Stimulated activated naive CD4-positive, alpha-beta T cell treated with Interleukin-2 at 50 U/mL for 16 hours (primary cell): ENCODE measurements around the gene ATAT1.

Experiments
- DNase-seq: peaks from one replicate; lab custom pipeline; 2025; lab: John Stamatoyannopoulos, UW

Gene ATAT1

DNA sequence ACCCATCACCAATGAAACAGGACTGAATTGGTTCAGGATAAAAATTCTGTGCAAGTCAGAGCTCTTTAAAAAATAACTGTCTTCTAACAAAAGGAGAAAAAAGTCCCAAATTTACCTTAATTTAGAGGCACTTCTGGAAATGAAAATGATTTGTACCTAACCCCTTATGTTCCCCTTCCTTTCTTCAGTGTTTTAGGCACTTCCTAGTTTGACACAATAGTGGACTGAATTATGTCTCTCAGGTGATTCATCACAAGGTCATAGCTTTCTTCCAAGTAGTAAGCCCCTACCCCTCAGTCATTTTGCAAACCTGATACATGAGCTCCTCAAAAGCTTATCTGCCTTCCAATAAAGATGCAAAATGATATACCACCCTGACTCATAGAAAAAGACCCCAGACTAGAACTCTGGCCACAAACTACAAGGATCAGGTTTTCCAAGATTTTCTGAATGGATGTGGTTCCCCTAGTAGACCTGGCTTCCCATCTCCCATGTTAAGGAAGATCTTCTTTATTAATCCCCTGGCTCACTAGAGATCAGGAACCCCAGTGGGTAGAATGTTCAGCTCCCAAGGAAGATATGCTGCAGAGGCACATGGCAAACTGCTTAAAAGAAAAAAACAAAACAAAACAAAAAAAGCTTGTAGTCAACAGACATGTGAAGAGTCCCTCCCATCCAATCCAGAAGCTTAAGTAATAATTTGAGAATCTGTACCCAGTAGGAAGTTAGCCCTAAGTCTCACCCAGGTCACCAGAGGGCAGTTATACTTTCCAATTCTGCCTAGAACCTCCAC lies 13.2 kb upstream of the ATAT1 start:
- no peak for DNase-seq

GRCh38 chr6:30614044-30614842 lies 12.4 kb upstream of the ATAT1 start:
- DNase-seq: no peak

DNA sequence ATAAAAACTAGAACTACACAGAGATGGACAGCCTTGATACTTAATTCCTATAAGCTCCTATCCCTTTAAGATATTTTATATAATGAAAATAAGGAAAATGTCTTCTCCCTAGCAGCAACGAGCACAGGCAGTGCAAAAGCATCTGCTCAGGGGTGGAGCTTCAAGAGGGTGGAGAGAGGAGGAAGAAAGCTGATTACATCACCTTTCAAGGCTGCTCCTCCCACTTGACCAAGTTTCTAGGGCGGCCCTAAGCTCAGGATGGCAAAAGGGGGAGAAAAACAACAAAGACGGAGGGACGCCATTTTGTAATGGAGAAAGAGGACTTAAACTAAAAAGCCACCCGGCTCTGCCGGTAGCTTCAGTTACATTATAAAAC lies 11.8 kb upstream of the ATAT1 start:
- peak; percentile 83 for DNase-seq

- DNase-seq: no peak
These were observed 11.3 kb upstream of the ATAT1 start for GRCh38 chr6:30615219-30615957.

GRCh38 chr6:30615958-30616810 lies 10.5 kb upstream of the ATAT1 start:
- DNase-seq: peak; percentile 4

- peak; percentile 98 for DNase-seq
These were observed 9.7 kb upstream of the ATAT1 start, which contains the start of gene PPP1R10 for GRCh38 chr6:30616811-30617564. Gene PPP1R10, minus strand, starts transcription at chr6:30617243. Its CDS starts 7,299 bp downstream, at chr6:30609944.

- DNase-seq: peak; percentile 98
These were observed 9.0 kb upstream of the ATAT1 start, which contains the start of gene MRPS18B for GRCh38 chr6:30617565-30618269. Gene MRPS18B, plus strand, starts transcription at chr6:30617840. Its CDS starts 26 bp downstream, at chr6:30617866.

DNA sequence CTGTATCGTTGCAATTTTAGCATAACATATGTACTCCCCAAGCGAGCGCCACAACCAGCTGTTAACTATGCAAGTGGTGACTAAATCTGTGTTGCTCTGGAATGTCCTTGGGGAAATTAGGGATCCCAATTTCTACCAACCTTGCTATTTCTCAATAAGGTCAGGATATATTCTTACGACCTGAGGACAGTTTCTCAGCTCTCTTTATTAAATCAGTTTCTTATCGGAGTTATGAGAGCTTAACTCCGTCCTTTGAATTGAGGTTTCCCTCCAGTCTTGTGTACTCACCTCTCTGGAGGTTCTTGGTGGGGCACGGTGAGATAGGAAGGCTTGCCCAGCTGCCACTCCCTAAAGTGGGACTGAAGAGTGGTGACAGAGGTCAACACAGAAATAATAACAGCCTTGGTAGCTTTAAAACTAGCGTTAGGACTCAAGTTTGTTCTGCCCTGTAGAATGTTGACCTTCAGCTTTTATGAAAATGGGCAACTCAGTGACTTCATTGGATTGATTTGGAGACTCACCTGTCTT lies 8.3 kb upstream of the ATAT1 start:
- DNase-seq: no peak

GRCh38 chr6:30619561-30619960 lies 7.1 kb upstream of the ATAT1 start:
- DNase-seq: no peak

- DNase-seq: no peak
These were observed 1.2 kb upstream of the ATAT1 start for GRCh38 chr6:30625511-30625910.

DNA sequence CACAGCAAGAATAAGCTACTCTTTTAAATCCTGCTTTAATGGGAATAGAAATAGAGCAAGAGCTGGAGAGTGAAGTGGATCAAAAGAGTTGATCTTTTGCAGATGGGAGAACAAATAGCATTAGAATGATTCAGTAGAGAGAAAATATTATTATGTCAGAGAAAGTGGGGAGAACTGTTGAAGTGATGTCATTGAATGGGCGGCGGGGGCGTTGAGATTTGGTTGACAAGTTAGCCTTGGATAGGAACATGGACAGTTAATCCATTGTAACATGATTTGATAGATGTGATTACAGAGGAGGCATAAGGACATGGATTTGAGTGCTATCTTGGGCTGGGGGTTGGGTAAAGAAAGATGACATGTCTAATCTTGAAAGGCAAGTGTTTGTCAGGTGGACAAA lies 9.2 kb downstream of the ATAT1 start:
- DNase-seq: no peak

- no peak for DNase-seq
These were observed 13.8 kb downstream of the ATAT1 start for GRCh38 chr6:30640481-30640880.

GRCh38 chr6:30641048-30641447 lies 14.4 kb downstream of the ATAT1 start:
- no peak for DNase-seq

DNA sequence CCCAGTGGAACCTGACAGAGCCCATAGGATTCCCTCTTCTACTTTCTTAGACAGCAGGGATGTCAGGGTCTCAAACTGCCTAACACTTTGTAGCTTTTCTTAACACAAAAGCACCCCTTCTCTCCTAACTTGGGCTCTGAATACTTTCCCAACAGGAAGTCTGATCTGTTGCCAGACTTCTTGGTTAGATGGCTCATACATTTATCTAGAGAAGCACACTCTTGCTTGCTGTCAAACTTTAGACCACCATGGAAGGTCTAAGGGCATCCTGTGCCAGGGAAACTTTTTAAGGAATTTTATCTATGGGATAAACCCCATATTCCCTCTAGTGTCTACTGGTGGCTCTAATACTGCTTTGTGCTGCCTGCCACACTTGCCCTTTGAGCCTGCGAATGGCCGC lies 17.0 kb downstream of the ATAT1 start:
- no peak for DNase-seq

DNA sequence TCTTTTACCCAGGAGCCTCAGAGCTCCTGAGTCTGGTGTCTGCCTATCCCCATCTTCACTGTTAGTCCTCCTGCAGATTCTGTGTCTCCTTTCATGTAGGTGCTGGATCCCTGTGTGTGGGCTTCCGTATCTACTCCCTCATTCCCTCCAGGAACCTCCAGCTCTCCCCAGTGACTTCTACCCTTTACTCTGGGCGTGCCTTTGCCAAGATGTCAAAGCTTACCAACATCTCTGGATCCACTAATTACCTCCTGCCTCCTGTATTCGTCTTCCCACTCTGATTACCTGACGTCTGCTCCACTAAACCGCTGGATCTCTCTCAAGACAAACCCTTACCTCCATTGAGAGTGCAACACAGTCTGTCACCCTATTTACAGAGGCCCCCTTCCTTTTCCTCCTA lies 18.1 kb downstream of the ATAT1 start:
- DNase-seq: no peak

GRCh38 chr6:30645989-30646388 lies 19.3 kb downstream of the ATAT1 start:
- DNase-seq: no peak

- peak; percentile 93 for DNase-seq
These were observed 20.0 kb downstream of the ATAT1 start, which contains the start of gene C6orf136 for GRCh38 chr6:30646450-30647241. Gene C6orf136, plus strand, starts transcription at chr6:30647133. Its CDS starts 99 bp downstream, at chr6:30647232.

DNA sequence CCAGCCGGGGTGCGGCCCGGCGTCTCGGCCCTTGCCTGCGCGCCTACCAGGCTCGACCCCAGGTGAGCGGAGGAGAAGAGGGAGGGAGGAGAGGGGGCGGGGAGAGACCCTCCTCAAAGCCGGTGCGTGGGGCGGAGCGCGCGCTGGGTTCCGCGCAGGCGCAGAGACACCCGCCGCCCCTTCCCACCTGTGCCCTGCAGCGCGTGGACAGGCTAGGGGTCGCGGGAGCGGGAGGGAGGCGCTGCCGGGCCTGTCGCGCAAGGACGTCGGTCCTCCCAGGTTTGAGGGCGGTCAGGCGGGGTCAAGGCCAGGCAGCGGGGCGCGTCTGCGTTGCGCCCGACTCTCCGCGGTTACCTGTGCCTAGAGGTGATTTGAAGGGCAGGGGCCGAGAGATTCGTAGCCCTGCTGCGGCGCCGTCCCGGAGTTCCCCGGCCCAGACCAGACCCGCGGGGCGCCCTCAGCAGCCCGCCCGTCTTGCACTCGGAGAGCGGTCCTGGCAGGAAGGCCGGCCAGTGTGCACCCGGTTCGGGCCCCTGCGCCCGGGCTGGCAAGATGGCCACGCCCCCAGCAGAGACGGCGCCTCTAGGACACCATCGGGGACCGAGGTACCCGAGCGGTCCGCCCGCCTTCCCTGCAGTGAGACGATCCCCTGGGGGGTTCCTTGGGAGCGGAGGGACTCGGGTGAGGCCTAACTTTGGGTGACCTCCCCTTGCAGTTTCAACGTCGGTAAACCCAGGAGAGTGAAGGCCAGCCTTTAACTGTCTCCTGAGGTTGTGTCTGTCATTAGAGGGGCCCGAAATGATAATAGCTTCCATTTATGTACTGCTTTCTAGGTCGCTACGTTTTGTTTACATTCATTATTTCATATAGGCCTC lies 20.8 kb downstream of the ATAT1 start:
- peak; percentile 68 for DNase-seq
